ENCODE results near the gene TMEM170B.

The TMEM170B gene

DNA sequence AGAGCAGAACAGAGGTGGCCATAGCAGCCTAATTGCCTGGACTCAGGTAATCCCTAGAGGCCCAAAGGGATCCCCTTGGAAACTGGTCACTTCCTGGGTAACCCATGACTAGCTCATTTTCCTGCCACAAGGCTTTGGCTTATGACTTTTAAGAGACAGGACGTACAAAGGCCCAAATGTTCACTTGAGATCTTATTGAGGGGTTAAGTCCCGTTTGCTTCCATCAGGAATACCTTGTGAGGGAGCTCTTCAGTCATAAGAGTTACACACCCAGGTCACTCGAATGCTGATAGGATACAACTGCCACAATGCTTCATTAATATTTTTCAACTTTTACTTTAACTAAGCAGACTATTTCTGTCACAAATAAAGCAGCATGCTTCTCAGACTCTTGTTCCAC is 51.7 kb downstream of the TMEM170B start:
- DNase-seq: no peak

DNA sequence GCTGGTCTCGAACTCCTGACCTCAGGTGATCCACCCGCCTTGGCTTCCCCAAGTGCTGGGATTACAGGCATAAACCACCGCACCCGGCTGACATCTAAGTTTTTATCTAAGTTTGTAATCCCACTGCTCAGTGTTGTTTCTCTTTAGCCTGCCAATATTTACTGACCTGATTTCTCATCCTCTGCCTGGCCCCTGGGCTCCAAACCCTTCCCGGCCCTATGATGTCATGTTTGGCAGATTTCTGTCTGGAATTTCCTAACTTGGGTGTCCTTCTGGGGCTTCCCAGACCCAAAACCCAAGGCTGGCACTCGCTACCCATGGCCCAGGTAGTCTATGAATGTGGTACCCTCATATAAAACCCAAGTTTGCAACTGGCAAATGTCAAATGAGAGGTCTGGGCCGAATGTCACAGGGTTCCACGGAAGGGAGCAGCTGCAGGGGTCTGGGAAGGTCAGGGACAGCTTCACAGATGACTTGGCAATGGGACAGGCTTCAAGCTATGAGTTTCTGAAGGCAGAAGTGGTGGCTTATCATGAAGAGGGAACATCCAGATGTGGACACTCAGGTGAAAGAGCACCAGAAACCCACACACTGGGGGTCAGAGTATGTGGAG is 54.9 kb downstream of the TMEM170B start:
- no peak for DNase-seq

DNA sequence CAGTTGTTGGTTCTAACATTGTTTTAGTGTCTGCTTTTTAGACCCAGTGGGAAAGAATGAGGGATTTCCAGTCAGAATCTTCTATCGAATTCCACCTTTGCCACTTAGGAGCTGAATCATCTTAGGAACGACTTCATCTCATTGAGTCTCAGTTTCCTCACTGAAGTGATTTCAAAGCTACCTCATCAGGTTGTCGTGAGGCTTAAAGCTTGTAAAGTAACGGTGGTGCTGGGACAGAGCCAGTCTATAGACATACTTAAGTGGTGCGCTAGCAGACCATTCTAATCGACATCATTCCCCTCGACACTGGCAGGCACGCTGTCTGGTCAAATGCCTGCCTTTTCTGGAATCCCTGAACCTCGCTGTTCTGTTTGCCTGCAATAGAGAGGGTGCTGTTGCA is 55.5 kb downstream of the TMEM170B start:
- no peak for DNase-seq

DNA sequence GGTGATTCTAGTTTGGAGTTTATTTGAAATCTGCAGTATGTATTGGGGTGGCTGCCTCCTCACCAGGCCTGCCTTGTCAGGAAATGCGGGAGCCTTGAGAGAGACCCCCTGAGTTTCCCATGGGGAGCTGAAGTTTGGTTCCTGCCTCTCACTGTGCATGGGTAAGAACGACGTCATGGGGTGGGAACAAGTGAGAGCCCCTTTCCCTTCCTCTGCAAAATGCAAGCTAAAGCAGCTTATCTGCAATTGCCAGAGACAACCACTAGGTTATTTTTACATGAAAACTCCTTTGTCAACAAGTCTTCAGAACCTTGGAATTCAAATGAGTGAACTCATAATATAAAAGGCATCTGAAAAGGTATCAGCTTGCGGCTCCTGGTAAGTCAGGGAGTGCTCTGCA is 58.4 kb downstream of the TMEM170B start:
- DNase-seq: no peak

DNA sequence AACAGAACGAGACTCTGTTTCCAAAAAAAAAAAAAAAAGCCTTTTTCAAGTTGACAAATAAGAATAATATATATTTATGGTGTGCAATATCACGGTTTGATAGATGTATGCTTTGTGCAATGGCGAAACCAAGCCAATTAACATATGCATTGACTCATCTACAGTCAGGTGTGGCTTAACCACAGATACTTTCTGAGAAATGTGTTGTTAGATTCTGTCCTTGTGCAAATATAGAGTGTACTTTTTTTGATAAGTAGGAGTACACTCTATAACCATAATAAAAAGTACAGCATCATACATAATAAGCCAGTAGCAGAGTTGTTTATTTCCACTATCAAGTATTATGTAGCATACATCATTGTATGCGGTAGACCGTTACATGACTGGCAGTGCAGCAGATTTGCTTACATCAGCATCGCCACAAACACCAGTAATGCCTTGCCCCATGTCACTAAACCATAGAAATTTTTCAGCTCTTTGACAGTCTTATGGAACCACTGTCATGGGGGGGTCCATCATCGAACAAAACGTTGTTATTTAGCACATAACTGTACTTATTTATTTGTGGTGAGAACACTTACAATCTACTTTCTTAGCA is 59.2 kb downstream of the TMEM170B start:
- DNase-seq: no peak

DNA sequence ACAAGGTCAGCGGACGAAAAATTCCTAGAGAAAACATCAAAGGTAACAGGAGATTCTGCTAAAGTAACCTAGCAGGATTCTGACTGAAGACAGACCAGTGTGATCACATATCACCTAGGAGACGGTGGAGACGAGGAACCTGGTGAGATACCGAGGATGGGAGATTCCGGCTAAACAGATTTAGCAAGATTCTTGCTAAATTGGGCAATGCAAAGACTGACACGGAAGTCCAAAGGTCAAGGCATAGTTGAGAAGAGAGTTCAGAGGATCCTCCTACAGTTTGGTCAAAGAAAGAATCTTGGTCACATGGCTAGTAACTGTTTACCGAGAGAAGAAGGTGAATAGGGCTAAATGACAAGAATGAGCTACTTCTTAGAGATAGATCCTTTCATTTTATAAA is 61.1 kb downstream of the TMEM170B start:
- DNase-seq: no peak

DNA sequence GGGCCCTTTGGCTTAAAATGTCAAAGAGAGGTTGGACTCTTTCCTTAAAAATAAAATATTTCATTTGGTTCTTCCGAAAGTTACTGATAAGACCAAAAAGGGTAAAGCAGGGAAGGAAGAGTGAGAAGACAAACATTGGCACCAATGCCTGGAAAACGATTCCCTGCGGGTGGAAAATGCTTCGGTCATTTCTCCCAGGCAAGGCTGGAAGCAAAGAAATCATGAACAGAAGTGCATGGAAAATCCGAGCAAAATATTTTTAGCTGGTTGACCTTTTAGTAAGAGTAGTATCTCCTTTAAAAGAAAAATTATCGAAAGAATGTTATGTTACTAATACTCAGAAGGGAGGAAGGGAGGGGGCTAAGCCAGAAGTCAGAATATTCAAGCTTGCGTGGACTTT is 62.7 kb downstream of the TMEM170B start:
- DNase-seq: no peak

DNA sequence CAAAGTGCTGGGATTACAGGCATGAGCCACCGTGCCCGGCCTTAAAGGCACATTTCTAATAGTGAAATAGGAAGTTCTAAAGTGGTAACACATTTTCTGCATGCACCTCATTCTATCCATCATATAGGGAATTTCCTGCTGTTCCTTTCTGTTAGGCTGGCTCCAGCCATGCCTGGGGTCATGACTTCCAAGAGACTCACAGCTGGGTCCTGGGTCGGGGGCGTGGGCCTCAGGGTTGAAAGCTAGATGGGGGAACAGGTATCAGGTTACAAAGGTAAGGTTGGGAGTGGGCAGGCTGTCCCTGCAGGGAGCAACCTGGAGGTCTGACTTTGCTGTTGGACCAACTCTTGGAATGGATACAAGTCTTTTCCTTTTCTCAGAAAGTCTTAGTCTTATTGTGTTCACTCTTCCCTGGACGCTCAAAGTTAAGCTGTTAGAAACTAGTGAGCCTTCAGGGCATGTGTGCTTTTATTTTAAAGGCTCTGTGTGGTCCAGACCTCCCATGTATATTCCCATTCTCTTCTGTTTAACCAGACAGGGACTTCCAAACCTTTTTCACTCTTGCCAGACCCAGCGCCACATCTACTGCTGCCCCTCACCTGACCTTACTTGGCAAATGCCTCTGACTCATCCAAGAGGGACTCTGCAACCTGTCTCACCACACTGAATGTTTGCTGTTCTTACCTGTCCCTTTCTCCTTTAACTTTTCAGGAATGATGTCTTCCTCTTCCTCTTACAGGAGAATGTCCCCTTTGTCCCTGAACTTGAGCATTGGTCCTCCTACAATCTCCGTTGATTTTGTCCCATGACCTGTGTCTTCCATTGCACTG is 64.4 kb downstream of the TMEM170B start:
- no peak for DNase-seq

DNA sequence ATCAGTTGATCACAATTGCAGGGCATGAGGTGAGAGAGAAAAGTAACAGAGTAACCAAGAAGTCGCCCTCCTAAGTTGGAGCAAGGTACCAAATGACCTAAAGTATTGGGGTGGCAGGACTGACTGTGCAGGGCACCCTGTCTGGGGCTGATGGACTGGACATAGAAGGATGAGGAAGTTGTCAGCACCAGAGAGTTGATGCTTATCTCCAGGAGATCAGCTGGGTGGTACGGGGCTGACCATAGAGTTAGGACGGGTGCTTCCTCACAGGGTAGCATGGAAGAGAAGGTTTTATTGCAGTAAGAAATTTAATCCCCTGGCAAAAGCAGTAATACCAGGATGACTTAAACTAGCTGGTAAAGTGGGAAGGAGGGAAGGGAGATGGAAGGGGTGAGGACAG is 66.7 kb downstream of the TMEM170B start:
- DNase-seq: no peak

DNA sequence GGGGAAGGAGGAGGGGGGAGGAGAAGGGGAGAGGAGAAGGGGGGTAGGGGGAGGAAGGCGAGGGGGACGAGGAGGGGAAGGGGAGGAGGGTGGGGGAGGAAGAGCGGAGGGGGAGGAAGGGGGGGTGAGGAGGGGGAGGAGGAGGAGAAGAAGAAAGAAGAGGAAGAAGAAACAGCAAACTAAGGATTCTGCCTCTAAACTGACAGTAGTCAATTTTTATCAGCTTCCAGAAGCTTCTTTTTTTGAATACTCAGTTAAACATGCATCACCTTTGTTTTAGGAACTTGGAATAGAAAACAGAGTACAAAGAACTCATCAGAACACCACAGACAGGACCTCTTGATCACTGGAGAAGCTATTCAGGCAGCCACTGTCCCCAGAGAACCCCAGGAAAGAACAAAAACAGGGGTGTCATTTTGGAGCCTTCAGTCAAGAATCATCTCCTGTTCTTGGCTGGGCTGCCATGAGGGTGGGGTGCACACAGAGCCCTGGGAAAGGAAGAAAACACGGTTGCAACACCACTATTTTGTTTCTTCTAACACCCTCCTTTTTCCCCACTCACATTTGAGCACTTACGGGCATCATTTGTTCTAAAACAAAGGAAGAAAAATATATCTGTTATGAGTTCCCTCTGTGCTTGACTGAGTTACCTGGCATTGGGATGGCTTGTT is 67.4 kb downstream of the TMEM170B start:
- no peak for DNase-seq

DNA sequence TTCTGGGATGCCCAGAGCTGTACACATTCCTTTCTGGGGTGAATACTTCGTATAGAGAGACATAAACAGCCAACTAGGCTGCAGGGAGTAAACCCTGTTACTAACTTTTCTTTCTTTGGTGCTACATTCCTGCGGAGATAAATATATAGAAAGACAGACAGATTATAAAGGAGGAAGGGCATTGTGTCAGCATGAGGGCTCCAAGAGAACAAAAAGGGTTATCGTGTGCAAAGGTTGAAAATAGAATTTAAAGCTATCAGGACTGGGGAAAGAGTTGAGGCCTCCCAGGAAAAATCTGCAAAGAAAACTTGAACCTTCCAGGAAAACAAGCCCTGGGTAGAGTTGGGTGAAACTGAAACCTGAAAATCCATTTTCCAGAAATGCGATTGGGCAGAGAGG is 68.0 kb downstream of the TMEM170B start:
- DNase-seq: no peak

DNA sequence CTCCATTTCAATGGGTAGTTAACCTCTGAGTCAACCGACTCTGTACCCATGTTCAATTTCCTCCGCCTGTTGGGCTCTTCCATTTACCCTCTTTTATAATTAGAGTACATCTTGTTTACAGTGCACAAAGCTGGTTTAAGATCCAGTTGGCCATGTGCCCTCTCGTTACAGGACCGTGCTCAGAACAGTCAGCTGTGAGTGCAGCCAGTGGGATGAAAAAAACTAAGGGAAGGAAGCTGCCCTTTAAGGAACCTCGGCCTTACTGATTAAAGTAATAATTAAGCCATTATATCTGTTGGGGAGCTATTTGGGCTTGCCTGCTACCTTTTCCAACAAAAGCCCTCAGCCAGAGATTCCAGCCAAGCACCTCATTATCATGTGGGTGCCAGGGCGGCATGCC is 68.8 kb downstream of the TMEM170B start:
- DNase-seq: no peak

DNA sequence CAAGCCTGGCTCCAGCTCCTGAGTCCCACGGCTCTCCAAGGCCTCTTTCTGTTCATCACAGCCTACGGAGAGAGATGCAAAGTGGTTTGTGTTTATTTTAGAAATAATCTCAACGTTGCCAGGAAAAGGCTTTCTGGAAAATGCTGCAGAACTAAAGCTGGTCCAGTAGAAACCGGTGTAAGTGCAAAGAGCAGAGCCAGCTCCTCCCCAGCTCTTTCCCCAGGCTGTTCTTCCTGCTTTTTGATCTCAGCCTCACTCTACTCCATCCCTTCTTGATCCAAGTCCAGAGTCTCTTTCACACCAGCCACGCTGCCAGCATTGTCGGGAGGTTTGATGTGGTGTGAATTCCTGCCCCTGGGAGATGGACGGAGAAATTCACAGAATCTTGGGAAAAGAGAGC is 69.8 kb downstream of the TMEM170B start:
- DNase-seq: no peak

DNA sequence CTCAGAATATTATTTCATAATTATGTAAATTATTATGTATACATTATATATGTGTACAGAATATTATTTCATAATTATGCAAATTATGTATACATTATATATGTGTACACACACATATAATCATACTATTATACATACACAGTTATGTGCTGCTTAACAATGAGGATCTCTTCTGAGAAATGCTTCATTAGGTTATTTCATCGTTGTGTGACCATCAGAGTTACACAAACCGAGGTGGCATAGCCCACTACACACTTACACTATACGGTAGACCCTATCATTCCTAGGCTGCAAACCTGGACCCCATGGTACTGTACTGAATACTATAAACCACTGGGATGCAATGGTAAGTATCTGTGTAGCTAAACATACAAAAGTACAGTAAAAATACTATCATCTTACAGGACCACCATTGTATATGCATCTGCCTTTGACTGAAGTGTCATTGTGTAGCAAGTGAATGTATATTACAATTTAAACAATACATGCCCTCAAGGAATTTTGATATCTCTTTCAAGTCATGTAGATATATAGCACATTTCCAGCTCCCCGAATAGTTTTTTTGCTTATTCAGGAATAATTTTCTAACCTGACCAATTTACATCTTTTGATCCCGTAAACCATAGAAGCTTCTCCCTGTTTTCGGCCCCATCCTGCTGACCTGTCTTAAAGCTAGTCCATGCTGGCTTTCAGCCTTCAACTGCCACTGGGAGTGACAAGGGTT is 71.2 kb downstream of the TMEM170B start:
- no peak for DNase-seq

DNA sequence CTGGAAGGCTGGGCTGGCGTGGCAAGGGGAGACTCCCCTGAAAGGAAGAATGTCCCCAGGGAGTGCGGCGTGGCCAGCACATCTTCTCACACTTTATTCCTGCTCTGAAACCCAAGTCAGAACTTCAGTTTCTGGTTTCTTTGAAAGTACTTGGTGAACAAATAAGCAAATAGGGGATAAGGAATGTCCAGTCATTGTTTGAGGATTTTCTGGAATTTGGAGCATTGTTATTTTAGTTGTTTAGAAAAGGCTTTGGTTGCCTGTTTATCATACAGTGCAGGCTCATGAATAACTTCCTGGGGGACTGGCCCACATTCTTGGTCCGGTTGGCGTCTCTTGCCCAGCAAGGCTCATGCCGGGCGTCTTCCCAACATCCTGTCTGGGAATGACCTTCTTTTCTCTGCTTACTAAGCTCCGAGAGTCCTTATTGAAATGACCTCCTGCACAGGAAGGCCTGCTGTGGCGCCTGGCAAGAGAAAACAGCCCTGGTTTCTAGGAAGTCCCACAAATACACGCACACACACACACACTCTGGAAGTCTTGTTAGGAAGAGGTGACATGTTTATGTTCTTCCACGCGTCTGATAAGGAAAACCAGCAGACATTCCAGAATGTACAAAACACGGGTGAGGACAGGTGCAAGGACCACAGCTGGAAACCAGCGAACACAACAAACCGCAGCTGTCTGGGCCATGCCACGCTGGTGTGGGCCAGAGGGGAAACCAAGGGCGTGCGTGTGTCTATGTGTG is 71.9 kb downstream of the TMEM170B start:
- DNase-seq: no peak

DNA sequence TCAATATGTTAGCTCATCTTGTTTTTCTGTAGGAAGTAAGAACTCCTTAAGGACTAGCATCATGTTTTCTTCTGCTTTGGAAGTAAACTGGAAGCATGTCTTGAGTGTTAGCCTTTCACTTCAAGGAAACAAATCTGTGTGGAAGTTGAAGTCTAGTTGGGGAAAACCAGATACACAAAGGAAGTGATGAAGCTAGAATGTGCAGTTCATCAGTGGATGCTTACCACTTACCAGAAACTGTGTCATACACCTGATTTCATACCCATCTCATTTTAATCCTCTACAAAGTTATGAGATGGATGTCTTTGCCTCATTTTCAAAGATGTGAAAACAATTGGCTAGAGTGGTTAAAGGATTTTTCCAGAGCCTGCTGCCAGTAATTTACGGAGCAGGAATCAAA is 75.8 kb downstream of the TMEM170B start:
- DNase-seq: no peak

DNA sequence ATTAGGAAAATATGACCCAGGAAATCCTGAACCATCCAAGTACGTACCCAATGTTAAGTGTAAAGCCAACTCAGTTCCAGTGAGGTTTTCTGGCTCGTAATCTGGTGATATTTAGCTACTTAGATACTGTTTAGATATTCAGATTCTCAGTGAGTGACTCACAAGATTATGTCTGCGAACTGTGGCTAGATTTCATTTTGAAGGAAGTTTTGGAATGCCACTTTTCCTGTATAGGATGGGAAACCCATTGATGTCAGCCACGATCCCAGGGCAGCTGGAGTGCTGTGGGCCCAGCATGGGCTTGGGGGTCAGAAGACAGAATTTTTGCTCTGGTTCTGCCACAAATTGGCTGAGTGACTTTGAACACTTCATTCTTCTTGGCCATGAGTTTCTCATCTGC is 76.3 kb downstream of the TMEM170B start:
- no peak for DNase-seq

DNA sequence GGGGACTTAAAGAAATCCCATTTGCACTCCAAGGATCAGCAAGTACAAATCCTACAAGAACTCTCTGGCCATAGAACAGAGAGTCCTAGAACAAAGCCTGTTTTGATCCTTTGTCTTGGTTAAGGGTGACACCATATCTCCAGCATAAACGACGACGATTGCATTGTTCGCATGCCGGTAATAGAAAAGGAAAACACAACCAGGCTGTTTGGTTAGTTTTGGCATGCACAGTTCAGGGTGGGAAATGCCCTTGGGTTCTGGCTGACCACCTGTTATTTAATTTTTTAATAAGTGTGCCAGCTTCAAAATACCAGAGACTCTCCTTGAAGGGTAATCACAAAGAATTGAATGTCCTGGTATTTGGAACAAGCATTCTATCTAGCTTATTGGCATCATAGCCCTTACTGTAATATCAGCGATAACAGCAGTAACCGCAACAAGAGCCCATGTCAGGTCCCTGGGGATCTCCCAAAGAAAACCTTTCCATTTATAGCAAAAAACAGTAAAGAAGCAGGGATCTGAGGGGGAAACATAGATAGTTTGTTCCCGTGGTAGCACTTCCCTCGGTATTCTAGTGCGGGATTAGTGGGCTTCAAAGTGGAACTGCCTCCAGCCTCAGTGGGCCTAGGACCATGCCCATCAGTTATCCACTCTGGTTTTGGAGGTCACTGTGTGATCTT is 77.1 kb downstream of the TMEM170B start:
- DNase-seq: no peak

DNA sequence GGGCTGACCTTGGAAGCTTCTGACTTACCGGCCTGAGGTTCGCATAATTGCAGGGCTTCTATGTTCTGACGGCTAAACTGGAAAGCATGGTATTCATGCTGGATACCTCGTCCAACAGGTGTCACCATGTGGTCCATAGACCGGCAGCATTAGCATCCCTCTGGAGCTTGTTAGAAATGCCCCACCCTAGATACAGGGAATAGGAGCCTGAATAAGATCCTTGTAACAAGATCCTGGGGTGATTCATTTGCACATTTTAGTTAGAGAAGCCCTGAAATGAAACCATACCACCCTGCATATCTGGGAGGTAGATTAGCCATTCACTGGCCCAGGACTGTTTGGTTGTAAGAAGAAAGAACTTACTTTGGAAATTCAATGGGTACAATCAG is 77.7 kb downstream of the TMEM170B start:
- DNase-seq: no peak

DNA sequence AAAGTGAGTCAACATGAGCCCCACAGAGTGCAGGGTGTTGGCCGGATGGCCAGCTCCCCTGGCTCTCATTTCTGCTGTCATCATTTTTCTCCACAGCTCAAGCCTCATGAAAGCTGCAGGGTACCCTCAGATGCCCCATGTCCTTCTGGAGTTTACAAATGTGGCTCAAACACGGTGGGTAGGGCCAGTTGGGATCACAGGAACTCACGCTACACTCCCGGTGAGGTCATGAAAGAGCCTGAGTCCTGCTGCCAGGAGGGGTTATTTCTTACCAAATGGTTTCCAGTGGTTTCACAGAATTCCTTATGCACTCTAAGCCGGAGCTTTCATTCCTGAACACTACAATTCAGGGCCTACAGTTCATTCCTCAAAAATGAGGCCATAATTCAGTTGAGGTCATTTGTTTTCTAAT is 78.7 kb downstream of the TMEM170B start:
- no peak for DNase-seq

DNA sequence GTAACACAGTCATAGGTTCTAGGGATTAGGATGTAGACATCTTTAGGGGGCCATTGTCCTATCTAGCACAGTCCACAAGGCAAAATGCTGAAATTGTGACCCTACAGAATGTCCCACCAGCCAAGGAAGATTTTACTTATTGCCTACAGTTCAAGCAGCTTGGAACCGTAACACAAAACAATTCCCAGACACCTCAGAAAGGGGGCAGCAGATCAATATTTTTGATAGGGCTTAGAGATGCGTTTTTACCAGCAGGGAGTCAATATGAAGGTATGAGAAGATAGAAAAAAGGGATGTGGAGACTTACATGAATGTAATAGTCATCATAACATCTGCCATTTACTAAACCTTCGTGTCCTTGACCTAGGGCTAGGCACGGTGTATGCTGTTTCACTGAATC is 81.0 kb downstream of the TMEM170B start:
- no peak for DNase-seq

DNA sequence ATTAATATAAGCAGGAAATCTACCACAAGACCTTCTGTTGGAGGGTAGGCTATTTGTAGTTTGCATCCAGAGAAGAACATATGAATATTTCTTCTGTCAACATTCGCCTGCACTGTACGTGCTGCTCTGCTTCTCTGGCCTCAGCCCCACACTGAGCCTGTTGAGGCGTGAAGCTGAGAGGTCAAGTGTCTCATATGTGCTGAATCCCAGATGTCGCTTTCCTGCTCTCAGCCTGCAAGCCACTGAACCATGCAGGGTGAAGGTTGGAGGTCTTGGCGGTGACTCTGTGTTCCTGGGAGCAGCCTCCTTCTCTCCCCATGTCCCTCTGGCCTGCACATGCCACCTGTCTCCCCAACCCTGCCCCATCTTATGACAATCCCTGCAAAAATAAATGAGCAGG is 83.6 kb downstream of the TMEM170B start:
- no peak for DNase-seq
